K562 (cell line): ENCODE data around the gene GRIA2. TPM values are rescaled to one million over a fixed set of nuclear protein-coding genes. Genes with fewer than 3 reads are reported as not detected.

ENCODE experiments used
- ATAC-seq: fragments of 200-7000 bp; cut with Tn5 transposase; 3 replicates; pipeline ENCODE4 v1.9.1; 2020; ENCODE audit warnings: moderate library complexity
- BruUV-seq: library from RNA; stranded (reverse); fragments of 400-500 nt; replicated peaks from 2 replicates; lab custom pipeline; 2021; lab: Mats Ljungman, UMichigan
- CTCF ChIA-PET: fragments of 300-600 bp; formaldehyde crosslinking; extraction: SDS; loops from one replicate; lab custom pipeline; 2021; ENCODE audit warnings: low intra/inter-chr PET ratio; lab: Yijun Ruan, JAX
- POLR2A ChIA-PET: fragments of 300-600, 350-650 bp; sonication (Branson Sonifier 250); formaldehyde crosslinking; extraction: SDS; loops from one replicate; lab custom pipeline; 2021; ENCODE audit warnings: antibody characterized with exemption, inconsistent platforms; lab: Yijun Ruan, JAX
- DNase-seq, 4 experiments: peaks; one replicate each; pipeline versions ENCODE4 v3.0.0 to v3.0.0-alpha.2; 2011 to 2018; ENCODE audit warnings: low spot score in 3 of 4, mixed read lengths in 3 of 4; ENCODE audit errors: extremely low read depth in 1 of 4
- FAIRE-seq: peaks from 2 replicates; lab custom pipeline; 2011; peaks lifted over from hg19 to GRCh38; lab: Jason Lieb, UNC
- H2AFZ ChIP-seq: 2 replicates; pipeline ENCODE4 v1.6.0; 2011; ENCODE audit warnings: low read depth, low read length, control low read depth, inconsistent platforms
- H3K27ac ChIP-seq: fragments of 200-600 bp; 3 replicates; pipeline ENCODE4 v1.8.0; 2011; ENCODE audit warnings: low read depth, mild to moderate bottlenecking, control low read depth, inconsistent platforms, low read length, moderate library complexity, mixed read lengths; ENCODE audit errors: extremely low read depth
- H3K27me3 ChIP-seq, 2 experiments: fragments of 300-600 bp in 1 of 2; 2 replicates in 1 of 2; 3 replicates in 1 of 2; pipeline versions ENCODE4 v1.6.0 to v1.8.0; 2011; ENCODE audit warnings: inconsistent platforms in 2 of 2, low read length in 2 of 2, mild to moderate bottlenecking in 1 of 2, mixed read lengths in 1 of 2, moderate library complexity in 1 of 2; ENCODE audit not compliant: control insufficient read depth in 2 of 2, insufficient read depth in 2 of 2
- H3K36me3 ChIP-seq: fragments of 300-600 bp; 3 replicates; pipeline ENCODE4 v1.8.0; 2011; ENCODE audit warnings: mild to moderate bottlenecking, low read length, inconsistent platforms; ENCODE audit not compliant: control insufficient read depth, insufficient read depth
- H3K4me1 ChIP-seq, 2 experiments: fragments of 200-600 bp in 1 of 2; replicated peaks in 1 of 2; 2 replicates in 1 of 2; 3 replicates in 1 of 2; pipeline versions ENCODE4 v1.5.1 to v1.8.0; 2011; ENCODE audit warnings: inconsistent platforms in 2 of 2, low read length in 2 of 2, mild to moderate bottlenecking in 1 of 2, mixed read lengths in 1 of 2, moderate library complexity in 1 of 2; ENCODE audit not compliant: control insufficient read depth in 2 of 2, insufficient read depth in 2 of 2
- H3K4me2 ChIP-seq: 2 replicates; pipeline ENCODE4 v1.6.1; 2011; ENCODE audit warnings: low read length, control low read depth, inconsistent platforms, mixed read lengths; ENCODE audit not compliant: insufficient read depth
- H3K4me3 ChIP-seq: fragments of 200-600 bp; sonication (generic), shearing (Covaris generic); 2 replicates; pipeline ENCODE4 v1.5.1; 2016; ENCODE audit warnings: control low read depth, inconsistent platforms
- H3K79me2 ChIP-seq: fragments of 200-600 bp; 3 replicates; pipeline ENCODE4 v1.8.0; 2011; ENCODE audit warnings: low read length, inconsistent platforms; ENCODE audit not compliant: control insufficient read depth, insufficient read depth
- H3K9ac ChIP-seq, 2 experiments: 2 replicates each; pipeline versions ENCODE4 v1.6.0 to v1.6.1; 2011; ENCODE audit warnings: low read depth in 2 of 2, low read length in 2 of 2, control low read depth in 1 of 2, inconsistent platforms in 1 of 2, mild to moderate bottlenecking in 1 of 2, mixed read lengths in 1 of 2; ENCODE audit not compliant: insufficient read depth in 1 of 2
- H3K9me1 ChIP-seq: one replicate; pipeline ENCODE4 v1.6.0; 2011; ENCODE audit warnings: inconsistent platforms, mild to moderate bottlenecking, low read length, moderate library complexity; ENCODE audit not compliant: control insufficient read depth, insufficient read depth
- H3K9me3 ChIP-seq: replicated peaks from 2 replicates; pipeline ENCODE4 v1.5.1; 2011; ENCODE audit warnings: low read depth, low read length, inconsistent platforms; ENCODE audit not compliant: control insufficient read depth, insufficient read depth
- H4K20me1 ChIP-seq: replicated peaks from 2 replicates; pipeline ENCODE4 v1.6.1; 2011; ENCODE audit warnings: low read length, inconsistent platforms, mixed read lengths; ENCODE audit not compliant: control insufficient read depth, insufficient read depth
- BHLHE40 ChIP-seq: IDR thresholded peaks from 2 replicates; pipeline ENCODE4 v1.6.1; 2011; ENCODE audit warnings: low read length, improper control_type of control experiment
- FOXP4 ChIP-seq: sonication (generic); formaldehyde crosslinking; IDR thresholded peaks from 2 replicates; pipeline ENCODE4 v1.8.0; 2022; ENCODE audit warnings: mild to moderate bottlenecking, missing genetic modification reagents, borderline replicate concordance
- HBP1 ChIP-seq: fragments of 450-650 bp; formaldehyde crosslinking; IDR thresholded peaks from 2 replicates; pipeline ENCODE4 v1.4.0; 2022; ENCODE audit warnings: missing genetic modification characterization
- NEUROD1 ChIP-seq: fragments of 150-350 bp; IDR thresholded peaks from 2 replicates; pipeline ENCODE4 v1.6.1; 2014; ENCODE audit warnings: borderline replicate concordance, low read length, low read depth; ENCODE audit not compliant: partially characterized antibody
- SNIP1 ChIP-seq: fragments of 450-650 bp; IDR thresholded peaks from 2 replicates; pipeline ENCODE4 v1.7.1; 2017; ENCODE audit warnings: low read depth, mild to moderate bottlenecking
- SP1 ChIP-seq: sonication (generic); formaldehyde crosslinking; IDR thresholded peaks from 2 replicates; pipeline ENCODE4 v1.8.1; 2022; ENCODE audit warnings: mild to moderate bottlenecking, missing genetic modification reagents
- TCF3 ChIP-seq: sonication (generic); formaldehyde crosslinking; IDR thresholded peaks from 2 replicates; pipeline ENCODE4 v1.4.0; 2020; ENCODE audit warnings: mild to moderate bottlenecking, missing genetic modification reagents
- ZNF133 ChIP-seq: fragments of 250-450 bp; sonication (Bioruptor Pico); IDR thresholded peaks from 2 replicates; pipeline ENCODE4 v1.4.0; 2020; ENCODE audit warnings: mild to moderate bottlenecking
- WGBS: fragments of 100-300 bp; shearing (Covaris generic); methylation state at CpG from one replicate; pipeline ENCODE4 v1.1.6; 2016; ENCODE audit warnings: low coverage, mixed read lengths; ENCODE audit not compliant: insufficient coverage; ENCODE audit errors: missing lambda C conversion rate; 5-methylcytosine and 5-hydroxymethylcytosine counted together
- in situ Hi-C: fragments of 300-500 bp; cut with MboI; formaldehyde crosslinking; loops from 4 replicates; pipeline ENCODE4 v1.15.0; 2018; ENCODE audit warnings: inconsistent platforms, mixed read lengths
- intact Hi-C: fragments of 100-400 bp; cut with micrococcal nuclease; formaldehyde crosslinking; loops from 2 replicates; pipeline ENCODE4 v1.14.2; 2022
- polyA plus RNA-seq, 8 experiments: library from polyadenylated mRNA; depleted of rRNA in 4 of 8; stranded (reverse) in 5 of 8; unstranded in 3 of 8; fragments of >200 nt; fragmentation: Nextera tagmentation in 2 of 8; fragmentation: Illumina TruSeq in 1 of 8; extraction: Ambion mirVana in 2 of 8; extraction: Trizol in 1 of 8; gene quantifications; 2 replicates each; pipeline versions ENCODE4 v1.2.1 to v1.2.3, GENCODE V29; 2011 to 2014; ENCODE audit warnings: inconsistent platforms in 1 of 8, missing spikeins in 1 of 8
- total RNA-seq, 7 experiments: library from RNA; depleted of rRNA in 6 of 7; stranded (reverse); fragments of >200 nt in 6 of 7; fragmentation: Illumina TruSeq in 2 of 7; extraction: Trizol in 2 of 7; gene quantifications; 2 replicates each; pipeline versions ENCODE4 v1.2.1 to v1.2.3, GENCODE V29; 2011 to 2021; ENCODE audit warnings: low replicate concordance in 1 of 7

Gene GRIA2
- total and polyA plus RNA-seq, 9 of the 15 experiments (the other 6 are each of a cell fraction or from before 2014, with no cell fraction given), result 0.07 TPM; not detected in 8

GRCh38 chr4:157270552-157270951, 50.0 kb downstream of the GRIA2 start:
- Histone ChIP-seq H4K20me1 (no peaks in the 10 kb centered on the region), H3K27ac (no peak overlapping the region), H3K9ac (no peak overlapping the region), H3K79me2 (no peaks in the 10 kb centered on the region), H3K4me3 (no peak overlapping the region), H2AFZ (no peak overlapping the region), H3K36me3 (no peaks in the 10 kb centered on the region), H3K9me3 (no peaks in the 10 kb centered on the region), H3K27me3 (no peaks in the 10 kb centered on the region), H3K9me1 (no peaks in the 10 kb centered on the region), H3K4me2 (no peak overlapping the region), H3K4me1 (no peaks in the 10 kb centered on the region)
- ChIA-PET CTCF (no interaction called here), POLR2A (no interaction called here)
- no peak for DNase-seq
- ATAC-seq, result no peak
- WGBS, result 0% methylated on average over 4 of the region's 5 CpGs
- FAIRE-seq, result no peak
- in situ Hi-C loops, result no loop called here
- BruUV-seq, result no TSS peak
- TF ChIP-seq SP1 (CRISPR knock-in tag), result no peak
- no peak for TF ChIP-seq SNIP1
- no peak for TF ChIP-seq TCF3 (CRISPR knock-in tag)
- no peak for TF ChIP-seq ZNF133
- no peak for TF ChIP-seq FOXP4 (CRISPR knock-in tag)
- no peak for TF ChIP-seq NEUROD1
- no peak for TF ChIP-seq BHLHE40
- no peak for TF ChIP-seq HBP1
- intact Hi-C loops, result no loop called here
